Transverse colon (tissue), 4 donors: Measurements from ENCODE around the gene RAMACL. TPM values are rescaled to one million over a fixed set of nuclear protein-coding genes. Genes with fewer than 3 reads are reported as not detected.

Source experiments
- DNase-seq: peaks from one replicate; pipeline ENCODE4 v3.0.0-alpha.2; 2019
- H3K27ac ChIP-seq, 4 donors: fragments of 200-600 bp; sonication (generic); 2 replicates each; pipeline ENCODE4 v1.5.1; 2016 to 2018; ENCODE audit warnings: inconsistent platforms in 4 of 4
- H3K27me3 ChIP-seq: fragments of 200-600 bp; sonication (generic); 2 replicates; pipeline ENCODE4 v1.5.1; 2017; ENCODE audit warnings: inconsistent platforms
- H3K36me3 ChIP-seq, 4 donors: fragments of 200-600 bp; sonication (generic); 2 replicates each; pipeline ENCODE4 v1.5.1; 2017 to 2019; ENCODE audit warnings: inconsistent platforms in 4 of 4
- H3K4me1 ChIP-seq, 4 donors: fragments of 200-600 bp; sonication (generic); 2 replicates each; pipeline ENCODE4 v1.5.1; 2017 to 2020; ENCODE audit warnings: inconsistent platforms in 4 of 4
- H3K4me3 ChIP-seq, 4 donors: fragments of 200-600 bp; sonication (generic); 1 replicate in 1 of 4; 2 replicates in 3 of 4; pipeline versions ENCODE4 v1.5.1 to v1.6.1; 2017 to 2019; ENCODE audit warnings: inconsistent platforms in 4 of 4
- H3K9me3 ChIP-seq, 2 donors: fragments of 200-600 bp; sonication (generic); 2 replicates each; pipeline ENCODE4 v1.5.1; 2017 to 2019; ENCODE audit warnings: inconsistent platforms in 2 of 2
- CTCF ChIP-seq, 5 experiments: fragments of 200-600 bp in 3 of 5; fragments of 450-650 bp in 2 of 5; sonication (generic) in 3 of 5; IDR thresholded peaks; 1 replicate in 2 of 5; 2 replicates in 3 of 5; pipeline ENCODE4 v1.5.1; 2016 to 2017; ENCODE audit warnings: antibody characterized with exemption in 5 of 5, inconsistent platforms in 3 of 5, mild to moderate bottlenecking in 2 of 5, moderate library complexity in 1 of 5
- EP300 ChIP-seq: sonication (generic); formaldehyde crosslinking; IDR thresholded peaks from one replicate; pipeline ENCODE4 v1.6.1; 2017; ENCODE audit warnings: antibody characterized with exemption, low read depth
- POLR2A ChIP-seq: fragments of 450-650 bp; IDR thresholded peaks from one replicate; pipeline ENCODE4 v1.6.1; 2016; ENCODE audit warnings: antibody characterized with exemption, mild to moderate bottlenecking, moderate library complexity
- POLR2AphosphoS5 ChIP-seq, 3 donors: sonication (generic); formaldehyde crosslinking; IDR thresholded peaks; one replicate each; pipeline ENCODE4 v1.6.1; 2016; ENCODE audit warnings: antibody characterized with exemption in 3 of 3
- WGBS, 2 donors: methylation state at CpG; one replicate each; pipeline ENCODE4 v1.1.5; 2018; ENCODE audit warnings: low coverage in 1 of 2; 5-methylcytosine and 5-hydroxymethylcytosine counted together
- in situ Hi-C, 4 donors: fragments of 200-750 bp; cut with MboI; loops; one replicate each; pipeline versions ENCODE4 v1.15.0 to v1.15.1; 2017; ENCODE audit warnings: low sequenced_read_pairs in 3 of 4, low pct_ligation_motif_present in 1 of 4, low pct_unique_long_range_greater_than_20kb in 1 of 4
- intact Hi-C: fragments of 100-400 bp; cut with DNase I; formaldehyde crosslinking; loops from one replicate; pipeline ENCODE4 v1.15.1; 2023; ENCODE audit warnings: low total_unique reads
- total RNA-seq, 4 donors: library from RNA; depleted of rRNA; stranded (reverse); fragments of >200 nt; gene quantifications; one replicate each; pipeline ENCODE4 v1.1.0, GENCODE V29; 2016

Gene RAMACL
- total RNA-seq, 4 donors from 2014 or later = 0.95 to 1.2 (median 1.2) TPM; not detected in 1

GRCh38 chr6:166618866-166619761 lies 32.6 kb upstream of the RAMACL start:
- in situ Hi-C loops (no loop called here), intact Hi-C loops (no loop called here)
- DNase-seq = no peak
- Histone ChIP-seq H3K27me3 (no peaks in the 10 kb centered on the region), H3K36me3 (no peaks in the 10 kb centered on the region), H3K4me1 (peaks cover 6 to 20% (median 13%) of the 10 kb centered on the region in 4 donors), H3K4me3 (no peak overlapping the region), H3K9me3 (no peaks in the 10 kb centered on the region), H3K27ac (peak overlapping the region; percentile 57 to 74 (median 72))
- TF ChIP-seq POLR2A = no peak
- TF ChIP-seq POLR2AphosphoS5 (IDR thresholded peaks at IDR 0.05) = no peak
- TF ChIP-seq EP300 = no peak
- no peak for TF ChIP-seq CTCF (IDR thresholded peaks at IDR 0.05)
- WGBS, 2 donors = 94 to 95% methylated on average over 13 to 27 of the region's 27 CpGs

GRCh38 chr6:166618251-166618650 lies 31.8 kb upstream of the RAMACL start:
- no peaks in the 10 kb centered on the region for H3K27me3 ChIP-seq
- intact Hi-C loops (no loop called here), in situ Hi-C loops (no loop called here)
- WGBS, 2 donors = 94% methylated on average over 4 of the region's 4 CpGs; no CpG with 5 or more reads in 1 of the 2 donors
- TF ChIP-seq POLR2AphosphoS5 (IDR thresholded peaks at IDR 0.05) (no peak), POLR2A (no peak)
- H3K9me3 ChIP-seq = no peaks in the 10 kb centered on the region
- no peak overlapping the region for H3K27ac ChIP-seq
- peaks cover 6 to 20% (median 13%) of the 10 kb centered on the region in 4 donors for H3K4me1 ChIP-seq
- H3K4me3 ChIP-seq = no peak overlapping the region
- DNase-seq = no peak
- no peaks in the 10 kb centered on the region for H3K36me3 ChIP-seq

- TF ChIP-seq POLR2AphosphoS5 (IDR thresholded peaks at IDR 0.05) = no peak
- no peak for TF ChIP-seq EP300
- TF ChIP-seq POLR2A = no peak
- TF ChIP-seq CTCF (IDR thresholded peaks at IDR 0.05) = no peak
- Histone ChIP-seq H3K4me3 (no peak overlapping the region), H3K4me1 (peaks cover 6 to 20% (median 13%) of the 10 kb centered on the region in 4 donors), H3K9me3 (no peaks in the 10 kb centered on the region), H3K36me3 (no peaks in the 10 kb centered on the region), H3K27ac (no peak overlapping the region), H3K27me3 (no peaks in the 10 kb centered on the region)
- WGBS, 2 donors = 73 to 85% methylated on average over 6 to 7 of the region's 7 CpGs
- no peak for DNase-seq
- in situ Hi-C loops = no loop called here
- intact Hi-C loops = no loop called here
Measured at GRCh38 chr6:166617359-166617758, 30.9 kb upstream of the RAMACL start.

- in situ Hi-C loops = no loop called here
- peaks cover 6 to 20% (median 13%) of the 10 kb centered on the region in 4 donors for H3K4me1 ChIP-seq
- no peak for DNase-seq
Measured at GRCh38 chr6:166616261-166617238, 30.1 kb upstream of the RAMACL start.

More at GRCh38 chr6:166616261-166617238, 30.1 kb upstream of the RAMACL start:
- Histone ChIP-seq H3K36me3 (no peaks in the 10 kb centered on the region), H3K9me3 (no peaks in the 10 kb centered on the region), H3K27ac (no peak overlapping the region), H3K27me3 (no peaks in the 10 kb centered on the region), H3K4me3 (no peak overlapping the region)
- no peak for TF ChIP-seq POLR2A
- TF ChIP-seq CTCF (IDR thresholded peaks at IDR 0.05) = no peak
- intact Hi-C loops = no loop called here
- 84 to 94% methylated on average over 2 to 22 of the region's 22 CpGs for WGBS, 2 donors
